DMS79 (cell line): ENCODE data around the gene XYLB.
"Not testable (repeated sequence)": the region's sequence is repeated elsewhere in the genome, so short reads cannot be mapped to it uniquely, and the experiment has no call there.

Experiments used
- DNase-seq: peaks from one replicate; lab custom pipeline; 2025; lab: John Stamatoyannopoulos, UW

Gene XYLB

GRCh38 chr3:38396239-38396638 lies 49.7 kb downstream of the XYLB start:
- DNase-seq = no peak

DNA sequence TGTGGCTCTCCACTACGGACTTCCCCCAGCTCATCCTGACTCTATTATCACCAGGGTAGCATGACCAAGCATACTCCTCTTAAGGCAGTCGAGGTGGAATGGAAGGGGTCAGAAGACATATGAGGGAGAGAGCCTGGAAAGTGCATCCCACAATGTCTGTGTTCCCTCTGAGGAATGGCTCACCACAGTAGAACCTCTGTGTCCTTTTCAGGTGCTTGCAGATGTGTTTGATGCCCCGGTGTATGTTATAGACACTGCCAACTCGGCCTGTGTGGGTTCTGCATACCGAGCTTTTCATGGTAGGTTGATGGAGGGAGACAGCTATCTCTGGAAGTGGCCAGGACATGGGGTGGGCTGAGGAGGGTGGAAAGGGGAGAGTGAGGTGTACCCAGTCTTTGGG lies 50.3 kb downstream of the XYLB start:
- no peak for DNase-seq

DNA sequence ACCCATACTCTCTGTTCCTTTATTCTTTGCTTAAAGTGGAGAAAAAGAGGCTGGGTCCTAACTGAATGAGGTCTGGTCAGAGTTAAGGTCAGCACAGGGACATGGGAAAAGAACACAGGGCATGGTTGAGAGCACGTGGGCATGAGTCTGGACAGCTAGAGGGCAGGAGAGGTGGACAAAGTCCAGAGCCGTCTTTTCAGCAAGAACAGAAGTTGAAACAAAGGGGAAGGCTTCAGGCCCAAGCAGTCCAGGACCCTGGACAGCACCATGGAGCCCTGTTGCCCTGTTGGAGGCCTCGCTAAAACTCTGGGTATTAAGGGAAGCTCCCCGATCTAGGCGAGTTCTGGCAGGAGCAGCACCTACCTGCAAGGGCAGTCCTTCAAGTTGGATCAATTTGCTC lies 50.7 kb downstream of the XYLB start:
- no peak for DNase-seq

- no peak for DNase-seq
Observed at GRCh38 chr3:38401246-38401962, 54.8 kb downstream of the XYLB start.

GRCh38 chr3:38404286-38404685 lies 57.7 kb downstream of the XYLB start:
- no peak for DNase-seq

DNA sequence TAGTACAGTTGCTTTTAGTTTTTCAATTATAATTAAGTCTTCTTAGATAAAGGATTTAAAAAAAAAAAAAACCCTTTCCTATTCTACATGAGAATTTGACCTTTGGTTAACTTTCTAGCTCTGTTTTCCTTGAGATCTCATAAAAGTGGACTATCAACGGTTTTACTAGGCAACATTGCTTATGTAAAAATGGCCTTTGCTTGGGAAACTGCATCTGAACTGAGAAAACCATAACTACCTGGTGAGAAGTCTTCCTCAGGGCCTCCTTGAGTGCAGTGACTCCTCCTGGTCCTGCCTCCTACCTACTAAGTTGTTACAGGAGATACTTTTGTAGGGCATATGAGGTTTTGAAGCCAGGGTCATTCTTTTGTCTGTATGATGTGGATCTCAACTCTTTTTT lies 65.0 kb downstream of the XYLB start:
- DNase-seq = no peak

DNA sequence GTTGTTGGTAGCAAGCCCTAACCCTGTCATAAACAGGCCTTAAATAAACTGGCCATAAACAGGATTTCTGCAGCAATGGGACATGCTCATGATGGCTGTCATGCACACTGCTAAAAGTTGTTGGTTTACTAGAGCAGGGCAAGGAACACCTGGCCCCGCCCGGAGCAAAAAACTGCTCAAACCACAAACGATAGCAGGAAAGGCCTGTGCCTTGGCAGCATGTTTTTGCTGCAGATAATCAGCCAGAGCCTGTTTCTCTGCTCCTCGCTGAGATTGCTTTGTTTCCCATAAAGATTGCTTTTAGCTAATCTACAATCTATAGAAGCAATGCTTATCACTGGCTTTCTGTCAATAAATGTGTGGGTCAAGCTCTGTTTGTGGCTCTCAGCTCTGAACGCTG lies 74.2 kb downstream of the XYLB start:
- DNase-seq = not testable (repeated sequence)

- no peak for DNase-seq
Observed at GRCh38 chr3:38421679-38422336, 75.2 kb downstream of the XYLB start.

DNA sequence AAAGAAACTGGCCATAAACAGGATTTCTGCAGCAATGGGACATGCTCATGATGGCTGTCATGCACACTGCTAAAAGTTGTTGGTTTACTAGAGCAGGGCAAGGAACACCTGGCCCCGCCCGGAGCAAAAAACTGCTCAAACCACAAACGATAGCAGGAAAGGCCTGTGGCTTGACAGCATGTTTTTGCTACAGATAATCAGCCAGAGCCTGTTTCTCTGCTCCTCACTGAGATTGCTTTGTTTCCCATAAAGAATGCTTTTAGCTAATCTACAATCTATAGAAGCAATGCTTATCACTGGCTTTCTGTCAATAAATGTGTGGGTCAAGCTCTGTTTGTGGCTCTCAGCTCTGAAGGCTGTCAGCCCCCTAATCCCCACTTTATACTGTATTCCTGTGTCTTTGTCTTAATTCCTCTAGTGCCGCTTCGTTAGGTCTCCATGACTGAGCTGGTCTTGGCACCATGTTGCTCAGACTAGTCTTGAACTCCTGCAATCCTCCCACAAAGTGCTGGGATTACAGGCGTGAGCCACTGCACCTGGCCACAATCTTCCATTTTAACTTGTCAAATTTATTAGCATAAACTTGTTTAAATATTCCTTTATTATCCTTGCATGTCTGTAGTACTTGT lies 80.3 kb downstream of the XYLB start:
- not testable (repeated sequence) for DNase-seq

DNA sequence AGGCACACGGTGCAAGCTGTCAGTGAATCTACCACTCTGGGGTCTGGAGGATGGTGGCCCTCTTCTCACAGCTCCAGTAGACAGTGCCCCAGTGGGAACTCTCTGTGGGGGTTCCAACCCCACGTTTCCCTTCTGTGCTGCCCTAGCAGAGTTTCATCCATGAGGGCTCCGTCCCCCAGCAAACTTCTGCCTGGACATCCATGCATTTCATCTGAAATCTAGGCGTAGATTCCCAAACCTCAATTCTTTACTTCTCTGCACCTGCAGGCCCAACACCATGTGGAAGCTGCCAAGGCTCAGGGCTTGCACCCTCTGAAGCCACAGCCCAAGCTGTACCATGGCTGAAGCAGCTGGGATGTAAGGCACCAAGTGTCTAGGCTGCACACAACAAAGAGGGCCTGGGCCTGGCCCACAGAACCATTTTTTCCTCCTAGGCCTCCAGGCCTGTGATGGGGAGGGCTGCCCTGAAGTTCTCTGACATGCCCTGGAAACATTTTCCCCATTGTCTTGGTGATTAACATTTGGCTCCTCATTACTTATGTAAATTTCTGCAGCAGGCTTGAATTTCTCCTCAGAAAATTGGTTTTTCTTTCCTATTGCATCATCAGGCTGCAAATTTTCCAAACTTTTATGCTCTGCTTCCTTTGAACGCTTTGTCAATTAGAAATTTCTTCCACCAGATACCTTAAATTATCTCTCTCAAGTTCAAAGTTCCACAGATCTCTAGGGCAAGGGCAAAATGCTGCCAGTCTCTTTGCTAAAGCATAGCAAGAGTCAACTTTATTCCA lies 86.5 kb downstream of the XYLB start:
- not testable (repeated sequence) for DNase-seq

DNA sequence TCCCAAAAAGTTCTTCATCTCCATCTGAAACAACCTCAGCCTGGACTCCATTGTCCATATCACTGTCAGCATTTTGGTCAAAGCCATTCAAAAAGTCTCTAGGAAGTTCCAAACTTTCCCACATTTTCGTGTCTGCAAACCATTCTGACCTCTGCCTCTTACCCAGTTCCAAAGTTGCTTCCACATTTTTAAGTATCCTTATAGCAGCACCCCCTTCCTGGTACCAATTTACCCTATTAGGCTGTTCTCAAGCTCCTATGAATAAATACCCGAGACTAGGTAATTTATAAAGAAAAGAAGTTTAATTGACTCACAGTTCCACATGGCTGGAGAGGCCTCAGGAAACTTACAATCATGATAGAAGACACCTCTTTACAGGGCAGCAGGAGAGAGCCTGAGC lies 87.1 kb downstream of the XYLB start:
- not testable (repeated sequence) for DNase-seq

- DNase-seq = not testable (repeated sequence)
Observed at GRCh38 chr3:38438436-38439069, 92.0 kb downstream of the XYLB start.

GRCh38 chr3:38443205-38443604 lies 96.6 kb downstream of the XYLB start:
- DNase-seq = not testable (repeated sequence)

GRCh38 chr3:38446085-38446686 lies 99.6 kb downstream of the XYLB start:
- DNase-seq = no peak

- DNase-seq = no peak
Observed at GRCh38 chr3:38446812-38447211, 100.2 kb downstream of the XYLB start.

DNA sequence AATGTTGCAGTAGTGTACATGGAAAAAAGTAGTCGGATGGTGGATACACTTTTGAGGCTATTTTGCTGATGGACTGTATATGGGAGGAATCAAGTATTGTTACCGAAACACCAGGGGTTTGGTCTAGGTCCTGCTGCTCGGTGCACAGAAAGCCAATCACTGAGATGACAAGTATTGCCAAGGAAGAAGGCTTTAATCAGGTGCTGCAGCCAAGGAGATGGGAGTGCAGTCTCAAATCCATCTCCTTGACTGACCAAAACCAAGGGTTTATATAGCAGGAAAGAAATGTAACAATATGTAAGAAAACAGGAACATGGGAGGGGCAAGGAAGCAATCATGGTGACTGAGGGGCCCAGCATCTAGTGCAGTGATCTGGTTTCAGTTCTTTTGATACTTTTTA lies 104.3 kb downstream of the XYLB start:
- DNase-seq = no peak

GRCh38 chr3:38453075-38453912 lies 106.7 kb downstream of the XYLB start, which contains the start of gene ACVR2B:
TSS of gene ACVR2B (plus strand) at chr3:38453890. CDS start at chr3:38454323, 433 bp downstream.
- peak; percentile 22 for DNase-seq

DNA sequence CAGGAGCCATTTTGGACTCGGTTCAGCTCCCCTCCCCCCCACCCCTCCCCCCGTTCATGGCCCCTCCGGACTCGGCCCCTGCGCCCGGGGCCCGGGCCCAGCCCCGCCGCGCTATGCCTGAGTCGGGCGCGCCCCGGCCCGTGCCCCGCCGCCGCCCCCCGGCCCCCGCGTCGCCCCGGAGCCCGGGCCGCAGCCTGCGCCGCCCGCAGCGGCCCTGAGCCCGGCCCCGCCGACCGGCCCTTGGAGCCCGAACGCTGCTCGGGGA lies 107.3 kb downstream of the XYLB start:
- DNase-seq = no peak

GRCh38 chr3:38454178-38454883 lies 107.7 kb downstream of the XYLB start:
- no peak for DNase-seq
